T-helper 2 cell treated with Interferon-gamma antibody and Interleukin-4, amounts not matched to agents 5 μg/mL and 100 μg/mL, for 36 hours (primary cell): ENCODE data around the gene MCAT.

Experiments used
- DNase-seq: peaks from one replicate; pipeline ENCODE4 v3.0.0; 2021; ENCODE audit warnings: low spot score
- H3K27ac Mint-ChIP-seq: one replicate; pipeline ENCODE4 v1.8.0; 2021; ENCODE audit warnings: mild to moderate bottlenecking, mixed read lengths
- H3K27me3 Mint-ChIP-seq: one replicate; pipeline ENCODE4 v1.8.0; 2021; ENCODE audit warnings: low read depth, mixed read lengths
- H3K36me3 Mint-ChIP-seq: one replicate; pipeline ENCODE4 v1.8.0; 2021; ENCODE audit warnings: low read depth, mixed read lengths
- H3K4me1 Mint-ChIP-seq: one replicate; pipeline ENCODE4 v1.8.0; 2021; ENCODE audit warnings: low read depth, mixed read lengths
- H3K4me3 Mint-ChIP-seq: one replicate; pipeline ENCODE4 v1.8.0; 2022; ENCODE audit warnings: mild to moderate bottlenecking, moderate library complexity, mixed read lengths
- H3K9me3 Mint-ChIP-seq: one replicate; pipeline ENCODE4 v1.8.0; 2021; ENCODE audit warnings: mixed read lengths

The MCAT gene

GRCh38 chr22:43179911-43180195, 36.7 kb upstream of the MCAT start:
- Mint-ChIP-seq H3K4me1 (peaks cover 11% of the 10 kb centered on the region), H3K27ac (no peak overlapping the region), H3K27me3 (no peaks in the 10 kb centered on the region), H3K36me3 (peaks cover 21% of the 10 kb centered on the region), H3K9me3 (no peaks in the 10 kb centered on the region), H3K4me3 (no peak overlapping the region)
- DNase-seq, result no peak

- no peak for DNase-seq
- Mint-ChIP-seq H3K4me3 (no peak overlapping the region), H3K36me3 (peaks cover 20% of the 10 kb centered on the region)
Measured at GRCh38 chr22:43179146-43179910, 36.1 kb upstream of the MCAT start.

DNA sequence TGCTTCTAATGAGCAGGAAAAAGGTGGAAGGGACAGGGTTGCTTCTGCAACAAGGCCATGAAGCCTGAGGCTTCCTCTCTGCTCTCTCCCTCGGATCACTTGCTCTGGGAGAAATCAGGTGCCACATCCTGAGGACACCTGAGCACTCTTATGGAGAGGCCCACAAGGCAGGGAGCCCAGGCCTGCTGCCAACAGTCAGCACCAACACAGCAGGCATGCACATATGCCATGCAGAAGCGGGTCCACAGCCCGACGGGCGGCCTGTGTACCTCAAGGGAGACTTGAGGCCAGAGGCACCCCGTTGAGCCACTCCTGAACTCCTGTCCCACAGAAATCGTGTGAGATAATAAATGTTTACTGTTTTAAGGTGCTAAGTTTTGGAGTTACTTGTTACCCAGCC, 34.3 kb upstream of the MCAT start:
- H3K27me3 Mint-ChIP-seq, result no peaks in the 10 kb centered on the region
- peaks cover 2% of the 10 kb centered on the region for H3K4me1 Mint-ChIP-seq
- no peak overlapping the region for H3K4me3 Mint-ChIP-seq
- no peak overlapping the region for H3K27ac Mint-ChIP-seq
- no peaks in the 10 kb centered on the region for H3K9me3 Mint-ChIP-seq
- H3K36me3 Mint-ChIP-seq, result peaks cover 27% of the 10 kb centered on the region
- no peak for DNase-seq

More at GRCh38 chr22:43179146-43179910, 36.1 kb upstream of the MCAT start:
- Mint-ChIP-seq H3K4me1 (peaks cover 6% of the 10 kb centered on the region), H3K27ac (no peak overlapping the region), H3K27me3 (no peaks in the 10 kb centered on the region), H3K9me3 (no peaks in the 10 kb centered on the region)

DNA sequence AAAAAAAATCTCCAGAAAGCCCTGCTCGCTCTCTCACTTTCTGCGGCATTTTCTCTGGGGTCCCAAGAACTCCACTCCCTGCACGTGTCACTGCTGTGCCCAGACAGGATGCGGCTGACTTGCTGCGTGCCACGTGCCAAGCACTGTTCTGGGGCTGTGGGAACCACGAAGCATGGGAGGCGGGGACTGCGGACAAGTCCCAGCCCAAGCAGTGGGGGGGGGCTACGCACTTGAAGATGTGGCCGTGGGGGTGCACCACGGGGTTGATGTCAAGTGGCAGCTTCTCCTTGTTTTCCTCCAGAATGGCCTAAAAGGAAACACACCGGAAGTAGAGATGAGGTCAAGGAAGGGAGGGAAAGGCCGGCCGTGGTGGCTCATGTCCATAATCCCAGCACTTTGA, 32.9 kb upstream of the MCAT start:
- peaks cover 31% of the 10 kb centered on the region for H3K36me3 Mint-ChIP-seq
- no peaks in the 10 kb centered on the region for H3K27me3 Mint-ChIP-seq
- H3K4me3 Mint-ChIP-seq, result no peak overlapping the region
- no peak overlapping the region for H3K27ac Mint-ChIP-seq
- no peak for DNase-seq
- no peaks in the 10 kb centered on the region for H3K9me3 Mint-ChIP-seq
- H3K4me1 Mint-ChIP-seq, result no peaks in the 10 kb centered on the region

DNA sequence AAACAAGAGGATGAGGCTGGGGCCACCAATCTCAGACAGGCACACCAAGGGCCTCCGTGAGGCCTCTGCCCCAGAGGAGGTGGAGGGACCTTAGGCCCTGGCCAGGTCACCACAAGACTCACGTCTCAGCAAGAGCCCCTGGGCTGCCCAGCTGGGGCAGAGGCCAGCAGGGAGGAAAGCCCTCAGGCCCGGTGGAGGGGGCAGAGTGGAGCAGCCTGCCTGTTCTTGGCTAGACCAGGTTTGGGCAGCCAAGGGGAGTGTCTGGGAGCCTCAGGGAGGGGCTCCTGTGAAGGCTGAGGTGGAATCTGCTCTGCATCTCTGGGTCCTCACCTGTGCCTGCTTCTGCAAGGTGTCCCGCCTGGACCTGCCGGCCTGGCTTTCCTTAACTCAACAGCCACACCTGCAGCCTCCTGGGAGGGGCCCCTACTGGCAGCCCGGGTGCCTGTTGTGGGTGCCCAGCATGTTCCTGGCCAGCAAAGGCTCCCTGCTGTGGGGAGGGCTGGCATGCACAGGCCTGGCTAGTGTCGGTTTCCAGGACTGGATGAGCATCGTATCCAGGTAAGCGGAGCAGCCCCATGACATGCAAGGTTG, 31.8 kb upstream of the MCAT start:
- no peak overlapping the region for H3K27ac Mint-ChIP-seq
- DNase-seq, result no peak
- H3K27me3 Mint-ChIP-seq, result no peaks in the 10 kb centered on the region
- peaks cover 35% of the 10 kb centered on the region for H3K36me3 Mint-ChIP-seq
- H3K9me3 Mint-ChIP-seq, result no peaks in the 10 kb centered on the region
- H3K4me3 Mint-ChIP-seq, result no peak overlapping the region
- H3K4me1 Mint-ChIP-seq, result no peaks in the 10 kb centered on the region

DNA sequence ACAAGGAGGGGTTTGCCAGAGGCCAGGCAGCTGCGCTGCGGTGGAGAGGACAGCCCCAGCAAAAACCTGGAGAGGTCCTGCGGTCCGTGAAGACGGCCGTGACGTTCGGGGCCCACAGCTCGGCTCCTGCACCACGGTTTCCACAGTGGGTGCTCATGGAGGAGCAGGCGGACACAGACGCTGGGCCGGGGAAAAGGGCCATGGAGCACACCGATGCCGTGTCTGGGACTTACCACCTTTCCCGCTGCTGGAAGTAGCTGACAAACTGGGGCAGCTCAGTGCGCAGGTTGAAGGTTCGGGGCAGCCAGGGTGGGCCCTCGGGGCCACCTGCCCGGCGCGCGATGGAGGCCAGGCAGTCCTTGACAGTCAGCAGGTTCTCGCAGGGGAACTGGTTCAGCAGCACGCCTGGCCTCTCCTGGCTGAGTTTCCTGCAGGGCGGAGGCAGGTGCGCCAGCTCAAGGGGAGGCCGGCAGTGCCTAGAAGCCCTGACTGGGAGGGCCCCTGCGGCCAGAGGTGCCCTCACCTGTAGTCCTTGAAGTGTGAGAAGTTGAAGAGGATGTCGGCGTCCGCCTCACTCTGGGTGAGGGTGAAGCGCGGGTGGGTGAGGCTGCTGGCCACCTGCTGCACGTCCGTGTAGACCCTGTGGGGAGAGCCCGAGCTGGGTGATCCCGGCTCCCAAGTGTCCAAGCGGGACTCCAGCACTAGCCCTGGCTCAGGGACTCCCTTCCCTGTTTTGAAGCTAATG, 30.9 kb upstream of the MCAT start:
- H3K4me3 Mint-ChIP-seq, result no peak overlapping the region
- no peaks in the 10 kb centered on the region for H3K9me3 Mint-ChIP-seq
- peaks cover 27% of the 10 kb centered on the region for H3K36me3 Mint-ChIP-seq
- DNase-seq, result no peak
- no peaks in the 10 kb centered on the region for H3K27me3 Mint-ChIP-seq
- no peaks in the 10 kb centered on the region for H3K4me1 Mint-ChIP-seq
- H3K27ac Mint-ChIP-seq, result no peak overlapping the region

- Mint-ChIP-seq H3K4me1 (no peaks in the 10 kb centered on the region), H3K9me3 (no peaks in the 10 kb centered on the region), H3K27me3 (no peaks in the 10 kb centered on the region), H3K27ac (no peak overlapping the region), H3K4me3 (no peak overlapping the region), H3K36me3 (peaks cover 25% of the 10 kb centered on the region)
- DNase-seq, result no peak
Measured at GRCh38 chr22:43173566-43173965, 30.4 kb upstream of the MCAT start.

DNA sequence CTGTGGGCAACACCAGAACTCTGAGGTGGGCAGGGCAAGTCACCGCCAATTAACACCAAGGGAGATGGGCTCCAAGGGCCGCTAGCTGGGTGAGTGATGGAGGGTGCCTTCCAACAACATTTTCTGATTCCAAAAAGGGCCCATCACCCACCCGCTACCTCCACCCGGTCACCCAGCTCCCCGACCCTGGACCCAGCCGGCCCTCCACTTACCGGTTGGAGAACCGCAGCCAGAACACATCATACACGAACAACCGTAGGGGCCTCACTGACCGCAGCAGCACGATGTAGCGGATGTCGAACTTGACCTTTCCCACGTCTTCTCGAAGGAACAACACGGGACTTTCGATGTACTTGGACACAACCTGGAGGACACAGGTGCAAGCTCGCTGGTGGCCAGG, 29.0 kb upstream of the MCAT start:
- Mint-ChIP-seq H3K27ac (no peak overlapping the region), H3K36me3 (peaks cover 27% of the 10 kb centered on the region), H3K4me3 (no peak overlapping the region), H3K9me3 (no peaks in the 10 kb centered on the region), H3K4me1 (no peaks in the 10 kb centered on the region), H3K27me3 (no peaks in the 10 kb centered on the region)
- no peak for DNase-seq

DNA sequence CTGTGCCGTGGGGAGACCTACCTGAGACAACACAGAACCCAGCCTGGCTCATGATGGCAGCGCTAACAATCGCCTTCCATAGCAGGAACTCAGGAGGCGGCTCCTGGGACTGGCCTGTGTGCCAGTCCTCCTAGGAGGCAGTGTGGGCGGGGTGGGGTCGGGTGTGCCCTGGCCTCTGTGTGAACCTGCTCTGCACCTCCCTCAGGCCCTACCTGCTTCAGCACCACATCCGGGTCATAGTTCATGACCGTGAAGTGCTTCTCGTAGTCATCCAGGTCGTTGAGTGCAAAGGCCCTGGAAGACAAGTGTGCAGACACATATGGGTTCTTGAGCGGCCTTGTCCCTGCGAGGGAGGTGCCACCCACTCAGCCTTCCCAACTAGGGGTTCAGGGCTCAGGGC, 28.4 kb upstream of the MCAT start:
- Mint-ChIP-seq H3K4me1 (no peaks in the 10 kb centered on the region), H3K4me3 (no peak overlapping the region), H3K27me3 (no peaks in the 10 kb centered on the region), H3K27ac (no peak overlapping the region), H3K36me3 (peaks cover 27% of the 10 kb centered on the region), H3K9me3 (no peaks in the 10 kb centered on the region)
- no peak for DNase-seq

DNA sequence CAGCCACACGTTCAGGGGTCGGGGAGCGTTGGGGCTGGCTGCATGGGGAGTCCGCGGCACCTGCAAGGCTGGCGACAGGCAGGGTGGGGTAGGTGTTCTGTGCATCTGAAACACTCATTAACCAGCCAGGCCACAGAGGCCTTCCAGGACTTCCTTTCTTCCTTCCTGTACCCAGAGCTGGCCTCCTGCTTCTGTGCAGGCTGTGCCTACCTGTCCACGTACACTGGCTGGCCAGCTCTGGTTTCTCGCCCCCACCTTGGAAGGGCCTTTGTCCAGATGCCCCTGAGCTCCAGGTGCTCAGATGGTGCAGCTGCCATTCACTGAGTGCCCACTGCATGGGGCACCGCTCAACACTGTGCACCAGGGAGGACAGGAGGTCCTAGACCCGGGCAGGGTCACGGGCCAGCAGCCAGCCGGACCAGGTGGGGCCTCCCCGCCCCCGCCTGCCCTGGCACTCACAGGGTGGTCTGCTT, 27.9 kb upstream of the MCAT start:
- no peak overlapping the region for H3K27ac Mint-ChIP-seq
- peaks cover 25% of the 10 kb centered on the region for H3K36me3 Mint-ChIP-seq
- no peaks in the 10 kb centered on the region for H3K9me3 Mint-ChIP-seq
- H3K4me1 Mint-ChIP-seq, result no peaks in the 10 kb centered on the region
- H3K4me3 Mint-ChIP-seq, result no peak overlapping the region
- DNase-seq, result no peak
- no peaks in the 10 kb centered on the region for H3K27me3 Mint-ChIP-seq

DNA sequence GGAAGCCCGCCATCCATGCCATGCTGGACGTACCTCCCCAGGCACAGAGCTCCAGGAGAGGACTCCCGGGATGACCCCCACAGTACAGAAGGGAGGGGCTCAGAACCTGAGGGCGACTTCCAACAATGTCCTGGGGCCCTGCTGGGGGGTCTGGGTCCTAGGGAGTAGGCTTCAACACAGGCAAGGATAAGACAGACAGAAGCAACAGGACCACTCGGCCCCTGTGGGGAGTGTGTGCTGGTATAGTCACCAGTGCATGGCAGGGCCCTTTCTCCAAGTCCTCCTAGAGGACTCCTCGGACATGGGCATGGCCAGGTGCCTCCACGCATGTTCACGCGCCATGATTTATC, 26.9 kb upstream of the MCAT start:
- no peaks in the 10 kb centered on the region for H3K4me1 Mint-ChIP-seq
- no peaks in the 10 kb centered on the region for H3K27me3 Mint-ChIP-seq
- no peaks in the 10 kb centered on the region for H3K9me3 Mint-ChIP-seq
- peaks cover 24% of the 10 kb centered on the region for H3K36me3 Mint-ChIP-seq
- DNase-seq, result no peak
- H3K4me3 Mint-ChIP-seq, result no peak overlapping the region
- no peak overlapping the region for H3K27ac Mint-ChIP-seq

GRCh38 chr22:43169310-43170130, 26.3 kb upstream of the MCAT start:
- H3K9me3 Mint-ChIP-seq, result no peaks in the 10 kb centered on the region
- H3K4me3 Mint-ChIP-seq, result no peak overlapping the region
- H3K27ac Mint-ChIP-seq, result no peak overlapping the region
- H3K4me1 Mint-ChIP-seq, result no peaks in the 10 kb centered on the region
- peaks cover 24% of the 10 kb centered on the region for H3K36me3 Mint-ChIP-seq
- H3K27me3 Mint-ChIP-seq, result no peaks in the 10 kb centered on the region
- DNase-seq, result no peak

DNA sequence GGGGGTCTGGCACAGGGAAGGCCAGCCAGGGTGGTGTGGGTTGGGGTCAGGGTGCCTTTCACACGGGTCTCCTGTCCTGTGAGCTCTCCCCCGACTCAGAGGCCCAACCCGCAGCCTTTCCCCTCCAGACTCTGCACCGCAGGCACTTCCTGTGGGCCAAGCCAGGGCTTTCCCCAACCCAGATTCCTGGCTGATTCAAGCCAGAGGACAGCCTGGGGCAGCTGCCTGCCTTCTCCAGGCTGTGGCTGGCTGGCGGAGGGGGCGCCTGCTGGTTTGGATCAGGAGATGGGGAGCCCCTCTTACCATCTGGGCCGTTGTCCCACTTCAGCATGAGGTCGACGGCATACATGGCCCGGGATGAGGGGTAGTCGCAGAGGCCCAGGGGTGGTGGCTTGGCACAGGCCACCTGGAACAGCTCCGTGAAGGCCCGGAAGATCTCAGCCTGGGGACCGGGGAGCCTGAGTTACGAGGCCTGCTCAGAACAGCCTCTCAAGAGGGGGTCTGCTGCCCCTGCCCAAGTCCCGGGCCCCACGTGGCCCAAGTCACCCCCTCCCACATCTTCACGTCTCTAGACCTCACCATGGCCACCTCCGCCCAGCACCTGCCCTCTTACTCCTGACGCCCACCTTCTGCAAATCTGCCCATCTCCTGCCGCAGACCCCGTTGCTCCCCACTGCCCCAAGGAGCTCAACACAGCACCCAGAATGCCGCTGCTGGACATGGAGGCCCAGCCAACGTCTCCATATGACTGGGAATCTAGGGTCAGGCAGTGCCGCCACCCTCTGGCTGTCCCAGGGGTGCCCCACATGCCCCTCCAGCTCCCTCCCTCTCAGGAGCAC, 25.5 kb upstream of the MCAT start:
- Mint-ChIP-seq H3K4me1 (no peaks in the 10 kb centered on the region), H3K36me3 (peaks cover 26% of the 10 kb centered on the region), H3K9me3 (no peaks in the 10 kb centered on the region), H3K27me3 (no peaks in the 10 kb centered on the region), H3K4me3 (no peak overlapping the region), H3K27ac (peak overlapping the region; percentile 20)
- DNase-seq, result no peak
